HG02970 (cell line): ENCODE data around the gene FAM234B.

Source experiments
- ATAC-seq: cut with Tn5 transposase; IDR thresholded peaks from one replicate; pipeline ENCODE4 v1.9.1; 2021; ENCODE audit warnings: mild to moderate bottlenecking, moderate library complexity, moderate number of reproducible peaks; ENCODE audit not compliant: unreplicated experiment, low FRiP score

The FAM234B gene, protein sequence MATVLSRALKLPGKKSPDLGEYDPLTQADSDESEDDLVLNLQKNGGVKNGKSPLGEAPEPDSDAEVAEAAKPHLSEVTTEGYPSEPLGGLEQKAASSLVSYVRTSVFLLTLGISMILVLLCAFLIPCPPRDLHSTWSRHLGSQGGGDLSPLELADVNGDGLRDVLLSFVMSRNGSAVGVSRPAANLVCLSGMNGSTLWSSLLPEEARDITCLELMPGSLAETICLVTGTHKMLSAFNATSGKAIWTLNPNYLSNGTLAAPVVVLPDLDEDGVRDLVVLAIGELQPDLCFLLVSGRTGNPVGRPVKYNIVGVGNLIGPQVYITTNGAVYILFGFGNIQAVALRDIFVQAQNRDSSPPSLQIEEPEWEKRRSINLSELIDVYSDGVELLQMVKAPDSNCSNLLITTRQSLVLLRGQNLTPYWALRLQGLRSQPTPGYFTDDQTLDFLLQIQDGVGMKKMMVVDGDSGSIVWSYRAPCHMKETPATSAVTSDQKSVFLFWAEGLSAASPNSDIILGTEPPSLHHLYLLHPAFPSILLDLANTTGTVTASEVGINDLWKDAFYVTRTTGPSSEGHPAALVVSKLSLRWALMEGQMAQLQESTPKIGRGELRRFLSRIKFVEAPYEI

DNA sequence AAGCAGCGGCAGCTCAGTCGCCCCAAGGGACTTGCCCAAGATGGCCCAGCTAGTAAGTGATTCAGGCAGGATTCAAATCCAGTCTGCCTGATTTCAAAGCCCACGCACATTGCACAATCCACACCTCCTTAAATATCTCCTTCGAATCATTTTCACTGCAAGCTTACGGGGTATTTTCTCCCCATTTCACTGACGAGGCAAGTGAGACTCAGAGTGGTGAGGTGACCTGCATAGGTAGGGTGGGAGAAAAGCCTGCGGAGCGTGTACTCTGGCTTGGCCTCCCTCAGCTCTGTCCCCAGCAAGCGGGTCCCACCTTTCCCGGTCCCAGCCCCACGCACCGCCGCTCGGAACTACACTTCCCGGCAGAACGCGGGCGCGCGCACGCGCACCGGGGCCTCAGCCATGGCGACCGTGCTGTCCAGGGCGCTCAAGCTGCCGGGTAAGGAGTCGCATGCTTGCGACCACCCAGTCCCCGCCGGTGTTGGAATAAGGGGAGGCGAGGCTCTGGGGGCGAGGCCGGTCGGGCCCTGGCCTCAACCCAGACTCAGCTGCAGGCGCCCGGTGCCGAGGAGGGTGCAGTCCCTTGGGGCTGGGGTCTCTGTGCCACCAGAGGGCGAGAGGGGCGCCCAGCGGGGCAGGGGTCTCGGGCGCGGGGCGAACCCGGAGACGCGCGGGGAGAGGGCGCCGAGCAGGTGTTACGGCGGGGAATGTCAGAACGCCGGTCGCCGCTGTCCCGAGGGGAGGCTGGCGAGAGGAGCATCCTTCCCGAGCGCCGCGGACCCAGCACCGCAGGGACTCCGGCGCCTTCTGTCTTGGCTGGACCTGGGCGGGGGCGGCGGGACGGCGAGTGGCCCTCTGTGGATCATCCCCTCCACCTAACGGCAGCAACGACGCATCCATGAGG is at the start of gene FAM234B:
Gene FAM234B (plus strand): TSS at position 380 of the 904 bp plus-strand sequence. CDS start 23 bp downstream, at position 403.
- peak; percentile 71 for ATAC-seq

DNA sequence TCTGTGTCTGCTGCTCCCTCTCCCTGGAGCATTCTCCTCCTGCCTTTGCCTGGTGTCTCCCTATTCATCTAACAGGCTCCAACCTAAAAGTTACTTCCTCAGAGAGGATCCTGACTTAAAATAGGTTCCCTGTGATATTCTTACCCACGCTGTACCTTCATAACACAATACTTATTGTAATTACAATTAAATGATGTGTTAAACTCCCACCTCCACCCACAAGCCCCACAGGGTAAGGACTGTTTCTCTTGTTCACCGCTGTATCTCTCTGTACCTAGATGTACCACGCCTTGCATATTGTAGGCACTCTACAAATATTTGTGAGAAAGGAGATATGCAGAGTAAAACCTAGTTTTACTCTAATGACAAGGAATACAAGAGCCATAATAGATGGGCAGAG is 49.1 kb upstream of the FAM234B start:
- no peak for ATAC-seq

DNA sequence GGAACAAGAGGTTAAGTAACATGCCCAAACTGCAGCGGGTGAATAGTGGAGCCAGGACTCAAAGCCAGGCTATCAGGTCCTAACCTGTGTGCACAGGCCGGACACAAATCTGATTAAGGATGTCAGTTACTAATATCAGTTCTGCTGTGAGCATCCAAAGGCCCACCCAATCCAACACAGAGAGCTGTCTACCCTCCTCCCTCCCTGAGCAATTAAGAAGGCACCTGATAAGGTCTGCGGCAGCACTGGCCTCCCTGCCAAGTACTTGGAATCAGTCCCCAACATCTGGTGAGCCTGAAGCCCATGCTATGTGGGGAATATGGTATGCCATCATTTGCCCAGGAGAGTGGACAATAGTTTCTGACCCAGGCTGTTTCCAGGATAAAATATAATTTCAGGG is 48.0 kb upstream of the FAM234B start:
- no peak for ATAC-seq

DNA sequence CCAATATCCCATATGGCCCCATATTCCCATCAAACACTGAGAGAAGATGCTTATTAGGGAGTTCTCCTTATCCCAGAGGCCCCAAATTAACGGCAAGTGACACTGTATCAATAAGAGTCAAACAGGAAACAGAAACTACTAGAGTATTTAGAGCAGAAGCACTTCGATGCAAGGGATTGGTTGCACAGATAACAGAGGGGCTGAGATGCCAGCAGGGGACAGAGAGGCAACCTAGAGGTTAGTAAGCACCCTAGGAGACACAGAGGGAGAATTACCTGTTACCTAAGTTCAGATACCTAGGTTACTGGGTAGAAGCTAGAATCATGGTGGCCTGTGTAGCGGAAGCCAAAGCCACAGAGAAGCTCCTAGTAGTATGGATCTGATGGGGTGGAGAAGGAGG is 47.0 kb upstream of the FAM234B start:
- ATAC-seq = no peak

DNA sequence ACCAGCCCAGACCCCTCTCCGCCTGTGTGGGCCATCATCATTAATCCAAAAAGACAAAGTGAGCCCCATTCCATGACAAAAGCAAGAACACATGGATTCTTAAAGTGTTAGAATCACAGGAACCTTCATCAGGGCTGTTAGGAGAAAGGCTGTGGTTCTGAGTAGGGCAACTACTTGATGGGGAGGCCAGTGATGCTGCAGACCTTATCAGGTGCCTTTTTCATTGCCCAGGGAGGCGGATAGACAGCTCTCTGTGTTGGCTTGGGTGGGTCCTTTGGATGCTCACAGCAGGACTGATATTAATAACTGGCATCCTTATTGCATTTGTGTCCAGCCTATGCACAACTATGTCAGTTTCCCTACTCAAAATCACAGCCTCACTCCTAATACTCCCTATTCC is 46.4 kb upstream of the FAM234B start:
- no peak for ATAC-seq

GRCh38 chr12:12998248-12998647 is 45.9 kb upstream of the FAM234B start:
- ATAC-seq = no peak

- ATAC-seq = no peak
Measured at GRCh38 chr12:12999271-12999958, 44.8 kb upstream of the FAM234B start.

GRCh38 chr12:12999959-13000615 is 44.1 kb upstream of the FAM234B start, which contains the start of gene HEBP1:
HEBP1 (minus strand) TSS chr12:13000265; CDS start chr12:13000114, 151 bp downstream.
- ATAC-seq = peak; percentile 82

DNA sequence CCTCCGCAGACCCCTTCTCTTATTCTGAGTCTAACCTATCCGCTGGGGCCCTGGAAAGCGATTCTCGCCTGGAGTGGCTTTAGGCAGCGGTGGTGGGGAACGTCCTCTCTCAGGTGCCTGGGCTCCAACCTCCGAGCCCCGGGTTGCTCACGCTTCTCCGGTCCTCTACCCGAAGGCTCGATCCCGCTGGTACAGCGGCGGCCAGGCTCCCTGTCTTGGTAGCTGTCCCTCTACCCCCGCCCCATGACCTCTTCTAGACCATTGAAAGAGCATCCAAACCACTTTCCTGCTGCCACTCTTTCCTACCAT is 43.6 kb upstream of the FAM234B start:
- ATAC-seq = peak; percentile 18

DNA sequence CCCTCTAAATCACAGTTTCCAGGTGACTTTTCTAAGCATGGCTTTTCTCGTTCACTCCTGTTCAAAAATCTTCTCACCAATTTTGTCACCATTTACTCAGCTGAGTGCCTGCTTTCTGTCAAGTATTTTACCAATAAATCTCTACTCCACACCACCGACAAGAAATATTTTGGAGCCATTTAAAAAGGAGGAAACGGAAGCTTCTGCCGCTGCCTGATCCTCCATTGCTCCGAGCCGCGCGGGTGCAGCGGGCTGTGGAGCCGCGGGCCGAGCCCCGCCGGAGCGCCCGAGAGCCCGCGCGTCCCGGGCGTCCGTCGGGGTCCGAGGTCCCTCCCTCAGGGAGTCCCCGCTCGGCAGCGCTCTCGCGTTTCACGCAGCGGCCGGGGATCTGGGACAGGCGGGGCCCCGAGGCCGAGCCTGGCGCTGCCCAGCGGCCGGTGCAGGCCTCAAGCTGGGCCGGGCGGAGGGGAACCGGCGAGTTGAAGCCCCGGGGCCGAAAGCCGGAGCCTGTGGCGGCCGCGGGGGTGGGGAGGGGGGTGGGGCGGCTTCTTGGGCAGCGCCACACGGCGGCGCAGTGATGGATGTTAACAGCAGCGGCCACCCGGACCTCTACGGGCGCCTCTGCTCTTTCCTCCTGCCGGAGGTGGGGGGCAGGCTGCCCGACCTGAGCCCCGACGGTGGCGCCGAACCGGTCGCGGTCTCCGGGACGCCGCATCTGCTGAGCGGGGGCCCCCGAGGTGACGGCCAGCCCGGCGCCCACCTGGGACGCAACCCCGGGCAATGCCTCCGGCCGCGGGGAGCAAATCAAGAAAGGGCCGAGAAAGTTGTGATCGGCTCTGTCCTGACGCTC is 43.0 kb upstream of the FAM234B start:
- ATAC-seq = no peak

DNA sequence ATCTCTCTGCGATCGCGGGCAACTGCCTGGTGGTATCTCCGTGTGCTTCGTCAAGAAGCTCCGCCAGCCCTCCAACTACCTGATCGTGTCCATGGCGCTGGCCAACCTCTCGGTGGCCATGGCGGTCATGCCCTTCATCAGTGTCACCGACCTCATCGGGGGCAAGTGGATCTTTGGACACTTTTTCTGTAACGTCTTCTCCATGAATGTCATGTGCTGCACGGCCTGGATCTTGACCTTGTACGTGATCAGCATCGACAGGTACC is 42.5 kb upstream of the FAM234B start:
- ATAC-seq = no peak

DNA sequence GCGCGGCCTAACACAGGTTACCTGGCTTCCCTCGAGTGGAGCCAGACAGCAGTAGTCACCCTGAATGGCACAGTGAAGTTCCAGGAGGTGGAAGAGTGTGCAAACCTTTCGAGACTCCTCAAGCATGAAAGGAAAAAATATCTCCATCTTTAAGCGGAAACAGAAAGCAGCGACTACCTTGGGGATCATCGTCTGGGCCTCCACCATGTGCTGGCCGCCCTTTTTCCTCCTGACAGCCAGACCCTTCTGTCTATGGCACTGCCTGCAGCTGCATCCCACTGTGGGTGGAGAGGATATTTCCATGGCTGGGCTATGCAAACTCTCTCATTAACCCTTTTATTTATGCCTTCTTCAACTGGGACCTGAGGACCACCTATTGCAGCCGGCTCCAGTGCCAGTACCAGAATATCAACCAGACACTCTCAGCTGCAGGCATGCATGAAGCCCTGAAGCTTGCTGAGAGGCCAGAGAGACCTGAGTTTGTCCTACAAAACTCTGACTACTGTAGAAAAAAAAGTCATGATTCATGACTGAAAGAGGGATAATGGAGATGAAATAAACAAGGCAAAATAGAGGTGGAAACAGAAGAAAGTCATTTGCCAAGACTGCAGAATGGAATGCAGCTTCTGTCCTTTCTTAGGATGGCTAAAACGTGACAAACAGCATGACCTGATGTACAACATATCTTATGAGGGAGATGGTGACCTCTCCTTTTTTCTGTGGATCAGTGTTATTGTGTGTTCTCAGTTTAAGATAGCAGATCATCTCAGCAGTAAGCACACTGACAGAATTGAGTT is 41.7 kb upstream of the FAM234B start:
- ATAC-seq = no peak

DNA sequence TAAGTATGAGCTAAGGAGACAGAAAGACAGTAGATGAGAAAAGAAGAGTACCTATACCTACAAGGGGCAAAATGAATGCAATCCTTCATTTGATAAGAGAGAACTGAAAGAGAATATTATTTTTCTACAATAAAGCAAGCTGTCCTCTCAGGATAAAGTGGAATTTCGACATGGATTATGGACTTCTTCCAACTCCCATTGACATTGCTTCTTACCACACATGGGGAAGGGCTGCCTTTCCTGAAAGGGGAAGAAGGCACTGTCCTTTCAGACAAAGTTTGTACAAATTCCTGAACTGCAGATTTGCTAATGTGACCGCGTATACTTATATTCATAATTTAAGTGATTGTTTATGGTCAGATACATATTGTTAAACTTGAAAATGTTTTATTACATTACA is 39.8 kb upstream of the FAM234B start:
- ATAC-seq = no peak

GRCh38 chr12:13004986-13005385 is 39.2 kb upstream of the FAM234B start:
- no peak for ATAC-seq

DNA sequence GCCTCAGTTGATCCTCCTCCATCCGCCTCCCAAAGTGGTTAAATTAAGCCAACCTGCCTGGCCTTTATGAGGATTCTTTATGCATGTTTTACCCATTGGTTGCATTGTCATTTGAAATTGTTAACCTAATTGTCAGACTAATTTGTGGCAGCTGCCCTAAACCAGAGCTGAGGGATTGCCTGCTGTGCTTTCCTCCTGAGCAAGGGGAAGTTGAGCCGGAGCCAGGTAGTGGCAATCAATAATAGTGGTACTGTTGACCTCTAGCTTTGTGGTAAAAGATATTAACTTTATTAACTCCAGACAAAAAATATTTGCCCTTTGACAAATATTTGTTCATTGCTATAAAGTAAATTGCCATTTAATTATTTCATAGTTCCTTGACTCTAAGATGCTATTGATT is 38.5 kb upstream of the FAM234B start:
- ATAC-seq = no peak

DNA sequence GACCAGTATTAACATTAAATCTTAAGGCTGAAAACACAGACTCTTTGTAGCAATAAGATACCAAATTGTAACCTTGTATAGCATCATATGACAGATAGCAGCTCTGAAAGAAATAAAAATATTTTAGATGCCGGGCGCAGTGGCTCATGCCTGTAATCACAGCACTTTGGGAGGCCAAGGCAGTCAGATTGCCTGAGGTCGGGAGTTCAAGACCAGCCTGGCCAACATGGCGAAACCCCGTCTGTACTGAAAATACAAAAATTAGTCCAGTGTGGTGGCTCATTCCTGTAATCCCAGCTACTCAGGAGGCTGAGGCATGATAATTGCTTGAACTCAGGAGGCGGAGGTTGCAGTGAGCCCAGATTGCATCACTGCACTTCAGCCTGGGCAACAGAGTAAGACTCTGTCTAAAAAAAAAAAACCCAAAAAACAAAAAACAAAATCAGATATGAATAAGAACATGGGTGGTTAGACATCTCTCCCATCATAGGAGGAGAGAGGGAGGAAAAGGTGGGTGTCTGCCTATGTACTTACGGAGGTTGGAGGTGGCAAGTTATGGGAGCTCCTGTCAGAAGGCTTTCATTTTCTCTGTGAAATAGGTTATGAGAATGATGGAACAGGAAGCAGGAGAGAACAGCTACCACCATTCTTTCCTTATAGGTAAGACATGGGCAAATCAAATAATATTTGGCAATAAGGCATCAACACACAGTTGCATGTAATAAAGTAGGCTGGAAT is 36.5 kb upstream of the FAM234B start:
- ATAC-seq = no peak

DNA sequence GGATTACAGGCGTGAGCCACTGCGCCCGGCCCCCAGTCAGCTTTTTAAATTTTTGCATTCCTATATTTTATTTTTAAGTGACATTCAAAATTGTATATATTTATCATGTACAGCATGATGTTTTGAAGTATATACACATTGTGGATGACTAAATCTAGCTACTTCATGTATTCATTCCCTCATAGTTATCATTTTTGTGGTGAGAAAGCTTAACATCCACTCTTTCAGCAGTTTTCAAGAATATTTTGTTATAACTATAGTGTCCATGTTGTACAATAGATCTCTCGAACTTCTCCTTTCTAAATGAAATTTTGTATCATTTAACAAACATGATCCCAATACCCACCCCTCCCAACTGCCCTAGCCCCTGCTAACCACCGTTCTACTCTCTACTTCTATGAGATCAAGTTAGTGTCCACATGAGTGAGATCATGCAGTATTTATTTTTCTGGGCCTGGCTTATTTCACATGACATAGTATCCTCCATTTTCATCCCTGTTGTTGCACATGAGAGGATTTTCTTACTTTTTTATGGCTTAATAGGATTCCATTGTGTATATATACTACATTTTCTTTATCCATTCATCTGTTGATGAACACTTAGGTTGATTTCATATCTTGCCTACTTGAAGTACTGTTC is 35.3 kb upstream of the FAM234B start:
- no peak for ATAC-seq
